SU-DHL-6 (cell line): ENCODE results near the gene ASXL1.

Experiments used
- CTCF ChIP-seq: fragments of 200-600 bp; sonication (generic); IDR thresholded peaks from one replicate; pipeline ENCODE4 v1.5.1; 2017; ENCODE audit warnings: antibody characterized with exemption, mild to moderate bottlenecking, low read length, moderate library complexity; ENCODE audit not compliant: insufficient read depth, poor library complexity, severe bottlenecking
- EZH2phosphoT487 ChIP-seq: fragments of 200-600 bp; sonication (generic), shearing (Covaris generic); conservative IDR thresholded peaks from 2 replicates; pipeline ENCODE4 v1.6.1; 2018; ENCODE audit warnings: mild to moderate bottlenecking, antibody characterized with exemption, low read length, moderate library complexity, mixed read lengths

- TF ChIP-seq CTCF: no peak
- no peak for TF ChIP-seq EZH2phosphoT487
These were observed 9.9 kb upstream of the ASXL1 start for GRCh38 chr20:32348207-32348606.
